Glutamatergic neuron (in vitro differentiated cells): ENCODE results near the gene NABP2. TPM values are rescaled to one million over a fixed set of nuclear protein-coding genes. Genes with fewer than 3 reads are reported as not detected.

Experiments used
- DNase-seq: peaks from one replicate; pipeline ENCODE4 v3.0.0; 2022
- H3K27ac Mint-ChIP-seq: one replicate; pipeline ENCODE4 v1.8.0; 2020; ENCODE audit warnings: mild to moderate bottlenecking, mixed read lengths, inconsistent platforms; ENCODE audit not compliant: unreplicated experiment
- H3K27me3 Mint-ChIP-seq: one replicate; pipeline ENCODE4 v1.8.0; 2020; ENCODE audit warnings: mild to moderate bottlenecking, moderate library complexity, mixed read lengths, inconsistent platforms; ENCODE audit not compliant: unreplicated experiment
- H3K36me3 Mint-ChIP-seq: one replicate; pipeline ENCODE4 v1.8.0; 2020; ENCODE audit warnings: mild to moderate bottlenecking, mixed read lengths, inconsistent platforms; ENCODE audit not compliant: unreplicated experiment
- H3K4me1 Mint-ChIP-seq: one replicate; pipeline ENCODE4 v1.8.0; 2020; ENCODE audit warnings: mild to moderate bottlenecking, low read depth, mixed read lengths, inconsistent platforms; ENCODE audit not compliant: unreplicated experiment
- H3K4me3 Mint-ChIP-seq: one replicate; pipeline ENCODE4 v1.8.0; 2020; ENCODE audit warnings: mild to moderate bottlenecking, mixed read lengths, inconsistent platforms; ENCODE audit not compliant: unreplicated experiment
- H3K9me3 Mint-ChIP-seq: one replicate; pipeline ENCODE4 v1.8.0; 2020; ENCODE audit warnings: mild to moderate bottlenecking, moderate library complexity, mixed read lengths, inconsistent platforms; ENCODE audit not compliant: unreplicated experiment
- CTCF ChIP-seq: fragments of 200-600 bp; sonication (generic); IDR thresholded peaks from one replicate; pipeline ENCODE4 v1.5.0; 2021; ENCODE audit not compliant: partially characterized antibody, unreplicated experiment
- total RNA-seq: library from RNA; stranded (reverse); fragmentation: NEBNext Ultra II Directional; extraction: Animal tissue kit (Norgen Biotek cat#: 25700); gene quantifications from one replicate; pipeline ENCODE4 v1.2.1, GENCODE V29; 2021; ENCODE audit not compliant: unreplicated experiment

The NABP2 gene
- total RNA-seq, 1 donor from 2014 or later, result 42.6 TPM

GRCh38 chr12:56242986-56243385 lies 18.8 kb downstream of the NABP2 start:
- no peak for DNase-seq
- Mint-ChIP-seq H3K27ac (no peak overlapping the region), H3K36me3 (no peaks in the 10 kb centered on the region), H3K9me3 (peaks cover 1% of the 10 kb centered on the region), H3K27me3 (peaks cover 4% of the 10 kb centered on the region), H3K4me1 (no peaks in the 10 kb centered on the region), H3K4me3 (no peak overlapping the region)
- TF ChIP-seq CTCF, result no peak

GRCh38 chr12:56243731-56244181 lies 19.6 kb downstream of the NABP2 start:
- Mint-ChIP-seq H3K4me3 (no peak overlapping the region), H3K4me1 (no peaks in the 10 kb centered on the region), H3K27ac (no peak overlapping the region), H3K36me3 (no peaks in the 10 kb centered on the region), H3K27me3 (peaks cover 4% of the 10 kb centered on the region), H3K9me3 (peaks cover 1% of the 10 kb centered on the region)
- no peak for TF ChIP-seq CTCF
- DNase-seq, result no peak

GRCh38 chr12:56244494-56244893 lies 20.4 kb downstream of the NABP2 start:
- H3K36me3 Mint-ChIP-seq, result no peaks in the 10 kb centered on the region
- no peak overlapping the region for H3K27ac Mint-ChIP-seq
- peaks cover 5% of the 10 kb centered on the region for H3K9me3 Mint-ChIP-seq
- TF ChIP-seq CTCF, result no peak
- no peaks in the 10 kb centered on the region for H3K4me1 Mint-ChIP-seq
- H3K4me3 Mint-ChIP-seq, result no peak overlapping the region
- peaks cover 4% of the 10 kb centered on the region for H3K27me3 Mint-ChIP-seq
- no peak for DNase-seq

- H3K27me3 Mint-ChIP-seq, result peaks cover 4% of the 10 kb centered on the region
- no peak for DNase-seq
- H3K4me3 Mint-ChIP-seq, result no peak overlapping the region
- H3K27ac Mint-ChIP-seq, result no peak overlapping the region
- no peak for TF ChIP-seq CTCF
- H3K4me1 Mint-ChIP-seq, result no peaks in the 10 kb centered on the region
- no peaks in the 10 kb centered on the region for H3K36me3 Mint-ChIP-seq
- peaks cover 5% of the 10 kb centered on the region for H3K9me3 Mint-ChIP-seq
Measured at GRCh38 chr12:56247923-56248322, 23.8 kb downstream of the NABP2 start.

GRCh38 chr12:56248711-56249110 lies 24.6 kb downstream of the NABP2 start:
- no peak overlapping the region for H3K4me3 Mint-ChIP-seq

More at GRCh38 chr12:56248711-56249110, 24.6 kb downstream of the NABP2 start:
- peaks cover 5% of the 10 kb centered on the region for H3K9me3 Mint-ChIP-seq
- H3K27me3 Mint-ChIP-seq, result peaks cover 4% of the 10 kb centered on the region
- H3K27ac Mint-ChIP-seq, result peak overlapping the region; percentile 38
- DNase-seq, result no peak
- H3K36me3 Mint-ChIP-seq, result no peaks in the 10 kb centered on the region
- no peaks in the 10 kb centered on the region for H3K4me1 Mint-ChIP-seq
- TF ChIP-seq CTCF, result no peak
